Glomerular visceral epithelial cell (primary cell): ENCODE measurements around the gene GGA1.
"Not testable (repeated sequence)": the region's sequence is repeated elsewhere in the genome, so short reads cannot be mapped to it uniquely, and the experiment has no call there.

Source experiments
- DNase-seq: peaks from one replicate; pipeline ENCODE4 v3.0.0-alpha.2; 2016; ENCODE audit errors: extremely low spot score

GGA1 gene

DNA sequence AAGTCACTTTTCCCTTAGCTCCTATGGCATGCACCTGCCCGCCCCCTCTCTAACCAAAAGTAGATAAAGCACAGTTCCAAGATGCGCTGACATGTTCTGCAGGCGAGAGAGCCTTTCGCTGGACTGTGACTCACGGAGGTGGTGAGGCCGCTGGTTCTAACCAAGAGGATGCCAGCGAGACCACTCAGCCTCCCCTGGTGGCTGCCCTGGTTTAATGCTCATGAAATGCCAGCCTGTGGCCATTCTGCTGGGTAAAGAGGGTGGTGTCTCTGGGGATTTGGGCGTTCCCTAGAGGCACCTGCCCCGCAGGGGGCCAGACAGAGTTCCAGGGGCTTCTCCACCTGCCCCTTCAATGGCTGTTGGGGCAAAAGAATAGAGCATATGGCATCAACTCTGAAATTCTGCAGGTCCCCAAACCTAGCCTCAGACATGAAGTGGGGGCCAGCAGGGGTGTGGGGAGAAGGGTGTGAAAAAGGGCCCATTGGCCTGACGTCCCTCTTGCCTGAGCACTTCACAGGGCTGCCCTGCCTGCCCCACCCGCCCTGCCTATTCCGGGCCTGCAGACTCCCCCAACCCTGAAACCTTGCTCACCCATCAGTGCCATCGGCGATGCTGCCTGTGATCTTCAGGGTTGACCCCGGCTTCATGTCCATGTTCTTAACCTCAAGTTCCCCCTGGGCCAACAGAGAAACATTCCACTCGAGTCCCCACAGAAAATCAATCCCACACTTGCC lies 37.2 kb upstream of the GGA1 start:
- peak; percentile 83 for DNase-seq

DNA sequence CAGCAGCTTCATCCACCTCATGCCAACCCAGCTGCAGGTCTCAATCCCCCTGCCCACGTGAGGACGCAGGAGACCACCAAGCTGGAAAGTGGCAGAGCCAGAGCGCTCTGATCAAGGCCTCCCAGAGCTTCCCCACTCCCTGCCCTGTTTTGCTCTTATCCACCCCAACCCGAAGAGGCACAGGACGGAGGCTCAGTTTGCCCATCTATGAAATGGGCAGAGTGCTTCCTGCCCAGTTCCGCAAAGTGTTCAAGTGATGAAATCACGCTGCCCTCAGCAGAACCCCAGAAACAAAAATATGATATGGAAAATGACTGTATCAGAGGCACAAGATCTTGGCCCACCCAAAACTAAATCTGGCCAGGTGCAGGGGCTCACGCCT lies 36.7 kb upstream of the GGA1 start:
- DNase-seq: no peak

DNA sequence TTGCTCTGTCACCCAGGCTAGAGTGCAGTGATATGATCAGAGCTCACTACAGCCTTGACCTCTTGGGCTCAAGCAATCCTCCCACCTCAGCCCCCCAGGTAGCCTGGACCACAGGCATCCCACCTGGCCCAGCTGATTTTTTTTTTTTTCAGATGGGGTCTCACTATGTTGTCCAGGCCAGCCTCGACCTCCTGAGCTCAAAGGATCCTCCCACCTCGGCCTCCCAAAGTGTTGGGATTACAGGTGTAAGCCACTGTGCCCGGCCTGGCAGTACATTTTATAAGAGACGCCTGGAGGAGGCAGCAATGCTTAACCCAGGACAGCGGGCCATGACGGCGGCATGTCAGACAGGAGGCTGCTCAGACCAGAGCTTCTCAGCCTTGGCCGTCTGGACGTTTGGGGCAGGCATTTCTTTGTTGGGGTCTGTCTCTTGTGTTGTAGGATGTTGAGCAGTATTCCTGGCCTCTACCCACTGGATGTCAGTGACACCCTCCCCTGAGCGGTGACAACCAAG lies 33.1 kb upstream of the GGA1 start:
- no peak for DNase-seq

DNA sequence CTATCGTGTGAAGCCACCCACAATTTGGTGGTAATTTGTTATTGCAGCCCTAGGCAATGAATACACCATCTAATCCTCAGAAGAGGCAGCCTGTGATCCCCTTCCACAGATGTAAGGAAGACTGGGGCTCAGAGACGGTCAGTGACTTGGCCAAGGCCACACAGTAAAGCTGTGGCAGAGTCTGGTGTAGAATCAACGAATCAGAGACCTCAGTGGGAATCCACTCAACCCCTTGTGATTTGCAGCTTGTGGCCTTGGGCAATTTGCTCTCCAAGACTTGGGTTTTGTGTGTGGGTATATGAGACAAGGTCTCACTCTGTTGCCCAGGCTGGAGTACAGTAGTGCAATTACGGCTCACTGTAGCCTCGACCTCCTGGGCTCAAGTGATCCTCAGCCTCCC lies 30.6 kb upstream of the GGA1 start:
- DNase-seq: no peak

DNA sequence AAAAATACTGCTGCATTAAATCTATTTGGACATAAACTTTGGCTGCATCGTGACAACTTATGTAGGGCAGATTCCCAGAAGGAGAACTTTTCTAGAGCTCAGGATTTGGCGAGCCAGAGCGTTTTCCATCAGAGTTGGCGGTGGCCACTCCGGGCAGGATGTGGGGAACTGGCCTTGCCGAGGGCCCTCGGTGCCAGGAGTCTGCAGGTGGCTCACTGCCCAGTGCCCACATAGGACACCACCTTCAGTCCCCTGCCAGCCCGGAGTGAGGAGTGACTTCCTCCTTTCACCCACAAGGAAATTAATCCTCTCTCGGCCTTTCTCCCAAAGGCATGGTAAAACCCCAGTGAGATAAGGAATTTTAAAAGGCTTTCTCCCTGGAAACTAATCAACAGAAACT lies 27.1 kb upstream of the GGA1 start:
- no peak for DNase-seq

DNA sequence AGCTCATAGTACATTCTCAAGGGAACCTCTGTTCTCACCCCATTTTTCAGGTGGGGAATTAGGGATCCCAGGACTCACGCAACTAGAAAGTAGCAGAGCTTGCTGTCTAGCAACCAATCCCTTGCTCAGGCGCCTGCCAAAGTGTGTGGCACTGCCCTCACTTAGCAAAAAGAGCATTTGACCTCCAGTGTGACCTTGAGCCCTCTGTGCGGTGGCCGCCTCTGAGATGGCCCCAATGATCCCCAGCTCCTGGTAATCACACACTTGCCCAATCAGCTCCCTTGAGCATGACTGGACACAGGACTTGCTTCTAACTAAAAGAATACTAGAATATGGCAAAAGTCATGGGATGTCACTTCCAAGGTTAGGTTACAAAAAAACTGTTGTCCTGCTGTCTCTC lies 26.1 kb upstream of the GGA1 start:
- no peak for DNase-seq

DNA sequence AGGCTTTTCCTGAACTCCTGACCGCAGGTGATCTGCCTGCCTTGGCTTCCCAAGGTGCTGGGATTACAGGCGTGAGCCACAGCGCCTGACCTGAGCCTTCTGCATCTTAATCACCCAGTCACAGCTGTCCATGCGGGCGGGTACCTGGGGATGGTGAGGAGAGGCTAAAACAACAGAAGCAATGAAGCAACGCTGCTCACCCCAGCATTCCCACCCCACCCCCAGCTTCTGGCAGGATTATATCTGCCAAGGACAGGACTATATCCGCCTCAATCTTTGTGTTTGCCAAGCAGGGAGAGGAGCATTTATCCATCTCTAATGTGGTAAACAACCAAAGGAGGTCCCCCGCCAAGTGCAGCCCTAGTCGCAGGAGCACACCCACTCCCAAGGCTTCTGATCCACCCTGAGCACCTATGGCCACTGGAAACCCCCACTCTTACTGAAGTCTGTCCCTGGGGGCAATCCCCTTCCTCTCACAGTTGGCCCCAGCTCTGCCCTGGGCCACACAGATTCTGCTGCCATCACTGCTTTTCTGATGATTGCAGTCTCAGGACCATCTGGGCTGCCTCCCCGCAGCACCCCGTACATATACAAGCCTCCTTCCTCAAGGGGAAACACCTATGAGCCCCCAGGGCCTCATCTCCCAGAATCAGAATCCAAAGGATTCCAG lies 20.0 kb upstream of the GGA1 start:
- no peak for DNase-seq

DNA sequence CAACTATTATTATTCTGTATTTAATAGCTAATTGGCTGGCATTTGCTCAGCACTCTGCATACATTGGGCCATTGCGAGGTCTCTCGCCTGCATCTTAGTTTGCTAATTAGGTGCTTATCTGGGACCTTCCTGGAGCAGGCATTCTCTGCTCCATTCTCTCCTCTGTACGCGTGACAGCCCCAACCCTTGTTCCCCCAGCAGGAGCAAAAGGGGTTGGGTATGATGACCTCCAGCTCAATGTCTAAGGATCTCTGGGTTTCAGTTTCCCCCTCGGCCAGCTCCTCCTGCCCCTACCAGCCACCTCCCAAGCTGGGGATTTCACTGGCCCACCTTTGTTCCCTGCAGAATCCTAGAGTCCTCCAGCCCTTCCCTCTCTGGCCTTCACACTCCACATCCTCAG lies 19.0 kb upstream of the GGA1 start:
- no peak for DNase-seq

DNA sequence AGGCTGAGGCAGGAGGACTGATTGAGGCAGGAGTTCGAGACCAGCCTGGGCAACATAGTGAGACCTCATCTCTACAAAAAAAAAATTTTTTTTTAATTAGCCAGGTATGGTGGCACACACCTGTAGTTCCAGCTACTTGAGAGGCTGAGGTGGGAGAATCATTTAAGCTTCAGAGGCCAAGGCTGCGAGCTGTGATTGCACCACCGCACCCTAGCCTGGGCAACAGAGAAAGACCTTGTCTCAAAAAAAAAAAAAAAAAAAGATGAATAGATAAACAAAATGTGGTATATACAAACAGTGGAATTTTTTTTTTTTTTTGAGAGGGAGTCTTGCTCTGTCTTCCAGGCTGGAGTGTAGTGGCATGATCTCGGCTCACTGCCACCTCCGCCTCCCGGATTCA lies 17.6 kb upstream of the GGA1 start:
- DNase-seq: not testable (repeated sequence)

DNA sequence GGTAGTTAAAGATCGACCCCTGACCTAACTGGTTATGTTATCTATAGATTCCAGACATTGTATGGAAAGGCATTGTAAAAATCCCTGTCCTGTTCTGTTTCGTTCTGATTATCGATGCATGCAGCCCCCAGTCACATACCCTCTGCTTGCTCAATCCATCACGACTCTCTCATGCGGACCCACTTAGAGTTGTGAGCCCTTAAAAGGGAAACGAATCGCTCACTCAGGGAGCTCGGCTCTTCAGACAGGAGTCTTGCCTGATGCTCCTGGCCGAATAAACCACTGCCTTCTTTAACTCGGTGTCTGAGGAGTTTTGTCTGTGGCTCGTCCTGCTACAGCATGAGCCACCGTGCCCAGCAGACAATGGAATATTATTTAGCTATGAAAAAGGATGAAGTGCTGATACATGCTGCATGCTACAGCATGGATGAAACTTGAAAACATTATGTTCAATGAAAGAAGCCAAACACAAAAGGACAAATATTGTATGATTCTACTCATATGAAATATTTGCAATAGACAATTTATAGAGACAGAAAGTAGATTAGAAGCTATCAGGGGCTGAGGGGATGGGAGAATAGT lies 16.7 kb upstream of the GGA1 start:
- DNase-seq: no peak

DNA sequence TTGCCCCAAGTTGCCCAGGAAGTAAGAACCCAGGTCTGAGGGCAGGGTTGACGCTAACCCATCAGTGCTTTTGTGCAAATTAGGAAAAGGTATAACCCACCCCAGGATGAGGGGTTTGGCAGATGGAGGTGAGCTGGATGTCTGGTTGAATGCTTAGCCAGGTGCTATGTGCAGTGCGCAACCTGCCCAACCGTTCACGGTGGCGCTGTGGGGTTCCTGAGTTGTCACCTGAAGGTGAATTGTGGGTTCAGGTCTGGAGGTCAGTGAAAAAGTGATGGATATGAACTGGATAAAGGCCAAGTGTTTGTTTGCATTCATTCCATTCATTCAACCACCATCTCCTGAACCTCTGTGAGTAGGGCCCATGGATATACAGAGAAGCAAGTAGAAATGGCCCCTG lies 14.4 kb upstream of the GGA1 start:
- DNase-seq: no peak

DNA sequence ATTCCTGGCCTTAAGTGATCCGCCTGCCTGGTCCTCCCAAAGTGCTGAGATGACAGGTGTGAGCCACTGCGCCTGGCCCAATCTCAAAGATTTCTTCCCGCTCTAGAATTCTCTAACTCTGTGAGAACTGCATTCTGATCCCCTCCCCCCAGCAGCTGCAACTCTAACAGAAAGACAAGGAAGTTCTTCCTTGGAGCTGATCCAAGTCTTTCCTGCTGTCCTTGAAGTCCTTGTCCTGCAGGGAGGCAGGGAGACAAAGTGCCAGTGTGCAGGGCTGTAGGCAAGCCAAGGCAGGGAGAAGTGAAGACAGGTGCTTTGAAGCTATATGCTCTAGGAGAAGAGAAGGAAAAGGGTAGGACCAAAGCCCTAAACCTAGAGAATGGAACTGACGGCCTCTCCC lies 9.5 kb upstream of the GGA1 start:
- DNase-seq: no peak

DNA sequence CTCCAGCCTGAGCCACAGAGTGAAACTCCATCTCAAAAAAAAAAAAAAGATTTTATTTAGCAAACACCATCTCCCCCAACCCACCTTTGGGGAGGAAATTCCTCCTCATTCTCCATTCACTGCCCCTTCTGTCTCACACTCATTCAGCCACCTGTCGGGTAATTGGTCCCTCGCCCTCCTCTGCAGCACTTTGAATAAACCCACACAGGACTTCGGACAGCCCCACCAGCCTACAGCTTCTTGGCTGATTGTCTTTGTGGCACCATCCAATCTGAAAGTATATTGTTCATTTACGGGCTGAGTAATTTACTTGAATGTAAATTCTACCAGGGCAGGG lies 7.5 kb upstream of the GGA1 start:
- no peak for DNase-seq

DNA sequence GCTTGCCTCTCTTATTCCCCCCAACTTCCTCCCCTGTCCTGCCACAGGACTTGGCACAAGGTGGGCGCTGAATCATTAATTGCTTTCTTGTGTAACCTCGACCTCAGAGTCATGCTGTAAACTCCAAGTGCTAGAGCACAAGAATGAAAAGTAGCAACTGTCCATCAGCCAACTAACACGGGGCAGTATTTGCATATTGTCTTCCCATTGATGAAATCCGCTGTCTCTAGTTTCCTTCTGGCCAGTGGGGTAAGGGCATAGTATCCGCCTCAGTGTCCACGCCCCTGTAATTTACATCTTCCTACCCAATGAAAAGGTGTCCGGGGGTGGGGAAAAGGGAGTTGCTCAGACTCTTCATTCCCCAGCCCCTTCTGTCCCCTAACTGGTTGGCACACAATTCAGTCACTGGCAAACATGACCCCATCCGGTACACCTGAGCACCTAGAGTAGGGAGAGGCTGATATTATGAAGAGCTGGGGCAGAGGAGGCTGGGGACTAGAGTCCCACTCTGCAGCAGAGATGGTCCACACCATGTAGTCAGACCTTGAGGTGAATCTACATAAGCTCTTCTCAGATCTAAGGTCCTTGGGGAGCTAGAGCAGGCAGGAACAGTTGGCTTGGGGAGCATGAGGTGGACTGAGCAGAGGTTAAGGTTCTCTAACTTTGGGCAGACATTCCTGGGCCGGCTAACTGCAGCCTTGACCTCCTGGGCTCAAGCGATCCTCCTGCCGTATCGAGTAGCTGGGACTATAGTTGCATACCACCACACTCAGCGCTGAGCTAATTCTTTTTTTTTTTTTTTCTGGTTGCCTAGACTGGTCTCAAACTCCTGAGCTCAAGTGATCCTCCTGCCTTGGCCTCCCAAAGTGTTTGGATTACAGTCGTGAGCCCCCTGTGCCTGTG lies 6.8 kb upstream of the GGA1 start:
- DNase-seq: peak; percentile 70

DNA sequence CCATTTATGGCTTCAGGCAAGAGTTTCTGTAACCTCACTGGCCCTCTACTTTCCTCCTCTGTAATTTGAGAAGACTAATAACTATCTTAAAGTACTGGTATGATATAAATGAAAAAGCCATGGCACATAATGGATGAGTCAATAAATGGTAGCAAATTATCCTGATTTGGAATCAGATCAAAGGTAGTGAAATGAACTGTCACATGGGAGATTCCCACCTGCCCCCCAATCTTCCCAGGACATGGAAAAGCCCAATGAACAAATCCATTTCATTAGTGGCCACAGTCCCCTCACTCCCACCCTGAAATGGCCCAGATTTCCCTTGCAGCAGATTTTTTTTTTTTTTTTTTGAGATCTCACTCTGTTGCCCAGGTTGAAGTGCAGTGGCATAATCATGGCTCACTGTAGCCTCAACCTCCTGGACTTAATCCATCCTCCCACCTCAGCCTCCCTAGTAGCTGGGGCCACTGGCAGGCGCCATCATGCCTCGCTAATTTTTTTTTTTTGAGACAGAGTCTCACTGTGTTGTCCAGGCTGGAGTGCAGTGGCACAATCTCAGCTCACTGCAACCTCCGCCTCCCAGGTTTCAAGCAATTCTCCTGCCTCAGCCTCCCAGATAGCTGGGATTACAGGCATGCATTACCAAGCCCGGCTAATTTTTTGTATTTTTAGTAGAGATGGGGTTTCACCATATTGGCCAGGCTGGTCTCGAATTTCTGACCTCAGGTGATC lies 5.9 kb upstream of the GGA1 start:
- not testable (repeated sequence) for DNase-seq

DNA sequence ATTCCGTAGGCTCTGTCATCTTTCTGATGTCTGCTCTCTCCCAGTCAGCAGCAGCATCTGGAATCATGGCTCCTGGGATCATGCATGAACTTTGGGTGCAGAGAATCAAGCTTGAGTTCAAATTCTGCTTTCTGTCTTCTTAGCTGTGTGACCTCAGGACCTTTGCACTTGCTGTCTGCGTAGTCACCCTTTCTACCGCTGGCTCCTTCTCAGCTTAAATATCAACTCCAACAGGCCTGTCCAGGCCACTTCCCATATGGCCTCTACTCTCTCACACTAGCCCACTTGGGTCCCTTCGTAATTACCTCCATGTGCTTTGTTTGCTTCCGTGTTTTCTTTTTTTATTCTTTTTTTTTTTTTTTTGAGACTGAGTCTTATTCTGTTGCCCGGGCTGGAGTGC lies 4.6 kb upstream of the GGA1 start:
- no peak for DNase-seq

DNA sequence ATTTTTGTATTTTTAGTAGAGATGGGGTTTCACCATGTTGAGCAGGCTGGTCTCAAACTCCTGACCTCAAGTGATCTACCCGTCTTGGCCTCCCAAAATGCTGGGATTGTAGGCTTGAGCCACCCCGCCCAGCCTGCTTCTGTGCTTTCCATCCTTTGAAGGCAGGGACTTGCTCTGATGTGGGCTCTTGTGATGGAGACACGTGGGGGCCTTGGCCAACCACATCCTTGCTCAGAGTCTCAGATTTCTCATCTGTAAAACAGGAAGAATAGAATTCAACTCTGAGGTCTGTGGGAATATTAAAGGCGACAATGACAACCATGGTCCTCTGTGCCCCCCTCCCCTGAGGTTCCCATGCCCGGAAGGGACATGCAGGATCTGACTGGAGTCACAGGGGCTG lies 3.8 kb upstream of the GGA1 start:
- DNase-seq: no peak

DNA sequence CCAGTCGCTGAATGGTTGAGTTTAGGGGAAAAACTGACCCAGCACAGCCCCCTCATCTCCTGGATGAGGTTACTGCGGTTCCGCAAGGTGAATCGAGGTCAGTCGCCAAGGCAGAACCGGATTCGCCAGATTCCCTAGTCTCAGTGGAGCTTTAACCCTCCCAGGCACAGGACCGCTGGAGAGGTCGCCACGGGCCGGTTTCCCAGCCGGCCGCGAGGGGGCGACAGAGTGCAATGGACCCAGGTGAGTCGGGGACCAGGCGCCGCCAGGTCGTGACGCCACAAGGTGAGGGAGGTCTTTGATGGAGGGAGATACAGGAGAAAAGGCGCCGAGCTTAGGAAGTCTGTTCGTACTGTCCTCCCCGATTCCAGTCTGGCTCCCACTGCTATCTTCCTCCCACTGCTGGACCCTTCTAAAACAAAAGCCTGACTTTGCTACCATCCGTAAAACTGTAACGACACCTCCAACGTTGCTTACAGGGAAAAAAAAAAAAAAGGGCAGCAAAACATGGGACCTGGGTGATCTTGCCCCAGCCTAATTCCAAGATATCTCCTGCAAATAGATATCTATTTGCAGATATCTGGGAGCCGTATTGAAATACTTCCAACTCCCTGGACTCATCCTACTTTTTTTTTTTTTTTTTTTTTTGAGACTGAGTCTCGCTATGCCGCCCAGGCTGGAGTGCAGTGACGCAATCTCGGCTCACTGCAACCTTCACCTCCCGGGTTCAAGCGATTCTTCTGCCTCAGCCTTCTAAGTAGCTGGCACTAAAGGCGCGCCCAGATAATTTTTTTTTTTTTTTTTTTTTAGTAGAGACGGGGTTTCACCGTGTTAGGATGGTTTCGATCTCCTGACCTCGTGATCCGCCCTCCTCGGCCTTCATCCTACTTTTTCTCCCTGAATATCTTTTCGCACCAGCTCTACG lies 1.4 kb upstream of the GGA1 start:
- peak; percentile 74 for DNase-seq

DNA sequence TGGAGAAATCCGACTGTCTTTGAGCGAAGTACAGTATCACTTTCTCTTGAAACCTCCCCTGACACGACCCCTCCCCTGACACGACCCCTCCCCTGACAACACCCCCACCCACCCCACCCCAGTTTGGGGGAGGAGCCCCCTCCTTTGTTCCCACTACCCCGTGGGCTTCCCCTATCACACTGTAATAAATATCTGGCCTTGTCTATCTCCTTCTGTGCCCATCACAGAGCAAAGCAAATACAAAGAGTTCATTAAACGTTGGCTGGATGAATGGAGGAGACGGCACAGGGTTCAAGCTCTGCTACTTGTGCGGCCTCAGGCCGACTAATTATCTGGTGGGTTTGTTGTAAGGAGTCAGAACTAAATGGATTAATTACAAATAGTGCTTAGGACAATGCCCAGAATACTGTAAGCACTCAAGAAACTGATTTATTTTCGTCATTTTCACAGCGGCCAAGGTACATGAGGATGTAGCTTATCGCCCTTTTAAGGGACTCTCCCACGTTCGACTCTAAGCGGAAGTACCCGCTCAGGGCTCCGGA lies 628 bp upstream of the GGA1 start:
- no peak for DNase-seq
